SU-DHL-6 (cell line): Measurements from ENCODE around the gene SLC45A3.

Experiments
- CTCF ChIP-seq: fragments of 200-600 bp; sonication (generic); IDR thresholded peaks from one replicate; pipeline ENCODE4 v1.5.1; 2017; ENCODE audit warnings: antibody characterized with exemption, mild to moderate bottlenecking, low read length, moderate library complexity; ENCODE audit not compliant: insufficient read depth, poor library complexity, severe bottlenecking
- EZH2phosphoT487 ChIP-seq: fragments of 200-600 bp; sonication (generic), shearing (Covaris generic); conservative IDR thresholded peaks from 2 replicates; pipeline ENCODE4 v1.6.1; 2018; ENCODE audit warnings: mild to moderate bottlenecking, antibody characterized with exemption, low read length, moderate library complexity, mixed read lengths

- TF ChIP-seq CTCF (peak; percentile 11), EZH2phosphoT487 (no peak)
Observed at GRCh38 chr1:205668951-205669340, 11.4 kb downstream of the SLC45A3 start.
